ENCODE results near the gene ZNF75A. TPM values are rescaled to one million over a fixed set of nuclear protein-coding genes. Genes with fewer than 3 reads are reported as not detected.

Gene ZNF75A
- polyA plus RNA-seq, 1 donor (not counting 4 experiments of a cell fraction or from before 2014, with no cell fraction given) = 20.8 TPM

DNA sequence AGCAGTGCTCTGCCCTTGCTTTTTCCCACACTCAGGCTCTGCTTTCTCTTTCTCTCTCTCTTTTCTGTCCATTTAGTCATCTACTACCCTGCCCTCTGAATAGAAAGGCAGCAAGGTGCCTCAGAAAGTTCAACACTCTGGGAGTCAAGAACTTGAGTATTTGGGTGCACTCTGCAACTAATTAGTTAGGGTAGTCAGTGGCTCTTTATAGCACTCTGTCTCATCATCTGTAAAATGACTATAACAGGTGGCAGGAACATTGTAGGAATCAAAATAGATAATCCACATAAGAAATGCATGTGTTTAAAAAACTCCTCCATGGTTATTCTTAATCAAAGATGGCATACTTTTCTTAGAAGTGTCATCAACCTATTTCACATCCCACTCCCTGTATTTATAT lies 57.6 kb downstream of the ZNF75A start:
- no peaks in the 10 kb centered on the region for H3K27me3 ChIP-seq (ENCODE audit: control insufficient read depth, extremely low read depth, insufficient read depth, low read length)
- FAIRE-seq = no peak
- no peaks in the 10 kb centered on the region for H3K36me3 ChIP-seq (ENCODE audit: control insufficient read depth in 2 of 2, extremely low read depth in 1 of 2, insufficient read depth in 2 of 2, low read length in 2 of 2)
- no peak overlapping the region for H3K27ac ChIP-seq (ENCODE audit: control insufficient read depth, insufficient read depth, low read length)
- H3K9me1 ChIP-seq (ENCODE audit: control insufficient read depth, extremely low read depth, insufficient read depth, low read length) = no peaks in the 10 kb centered on the region
- dilution Hi-C loops (cut with MboI; ENCODE audit: extremely low pct_ligation_motif_present, low sequenced_read_pairs) = no loop called here
- no peak overlapping the region for H3K9ac ChIP-seq (ENCODE audit: control insufficient read depth, extremely low read depth, insufficient read depth, low read length)
- no peak overlapping the region for H3K4me2 ChIP-seq (ENCODE audit: control insufficient read depth, extremely low read depth, insufficient read depth, low read depth, low read length)
- H3K9me3 ChIP-seq (ENCODE audit: control insufficient read depth, low read depth, low read length) = no peaks in the 10 kb centered on the region
- no peak for DNase-seq (ENCODE audit: low read depth, low spot score)
- no peak overlapping the region for H3K4me3 ChIP-seq (ENCODE audit: control insufficient read depth in 2 of 3, extremely low read depth in 1 of 3, insufficient read depth in 2 of 3, low read depth in 1 of 3, low read length in 3 of 3)
- H3K79me2 ChIP-seq (ENCODE audit: control insufficient read depth, insufficient read depth, low read length) = no peaks in the 10 kb centered on the region
- H2AFZ ChIP-seq (ENCODE audit: control insufficient read depth, low read length) = no peak overlapping the region
- no peak for TF ChIP-seq EZH2 (IDR thresholded peaks at IDR 0.05; ENCODE audit: low read length)
- TF ChIP-seq, protein P1, sequence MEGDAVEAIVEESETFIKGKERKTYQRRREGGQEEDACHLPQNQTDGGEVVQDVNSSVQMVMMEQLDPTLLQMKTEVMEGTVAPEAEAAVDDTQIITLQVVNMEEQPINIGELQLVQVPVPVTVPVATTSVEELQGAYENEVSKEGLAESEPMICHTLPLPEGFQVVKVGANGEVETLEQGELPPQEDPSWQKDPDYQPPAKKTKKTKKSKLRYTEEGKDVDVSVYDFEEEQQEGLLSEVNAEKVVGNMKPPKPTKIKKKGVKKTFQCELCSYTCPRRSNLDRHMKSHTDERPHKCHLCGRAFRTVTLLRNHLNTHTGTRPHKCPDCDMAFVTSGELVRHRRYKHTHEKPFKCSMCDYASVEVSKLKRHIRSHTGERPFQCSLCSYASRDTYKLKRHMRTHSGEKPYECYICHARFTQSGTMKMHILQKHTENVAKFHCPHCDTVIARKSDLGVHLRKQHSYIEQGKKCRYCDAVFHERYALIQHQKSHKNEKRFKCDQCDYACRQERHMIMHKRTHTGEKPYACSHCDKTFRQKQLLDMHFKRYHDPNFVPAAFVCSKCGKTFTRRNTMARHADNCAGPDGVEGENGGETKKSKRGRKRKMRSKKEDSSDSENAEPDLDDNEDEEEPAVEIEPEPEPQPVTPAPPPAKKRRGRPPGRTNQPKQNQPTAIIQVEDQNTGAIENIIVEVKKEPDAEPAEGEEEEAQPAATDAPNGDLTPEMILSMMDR (optimal IDR thresholded peaks at IDR 0.05 in 1 of 3, IDR thresholded peaks at IDR 0.05 in 1 of 3, conservative IDR thresholded peaks at IDR 0.05 in 1 of 3; ENCODE audit: extremely low read depth in 1 of 3, insufficient read depth in 2 of 3, low read length in 3 of 3) = no peak
- no peaks in the 10 kb centered on the region for H4K20me1 ChIP-seq (ENCODE audit: control insufficient read depth, extremely low read depth, insufficient read depth, low read length)
- H3K4me1 ChIP-seq (ENCODE audit: control insufficient read depth, extremely low read depth, insufficient read depth, low read length) = no peaks in the 10 kb centered on the region

DNA sequence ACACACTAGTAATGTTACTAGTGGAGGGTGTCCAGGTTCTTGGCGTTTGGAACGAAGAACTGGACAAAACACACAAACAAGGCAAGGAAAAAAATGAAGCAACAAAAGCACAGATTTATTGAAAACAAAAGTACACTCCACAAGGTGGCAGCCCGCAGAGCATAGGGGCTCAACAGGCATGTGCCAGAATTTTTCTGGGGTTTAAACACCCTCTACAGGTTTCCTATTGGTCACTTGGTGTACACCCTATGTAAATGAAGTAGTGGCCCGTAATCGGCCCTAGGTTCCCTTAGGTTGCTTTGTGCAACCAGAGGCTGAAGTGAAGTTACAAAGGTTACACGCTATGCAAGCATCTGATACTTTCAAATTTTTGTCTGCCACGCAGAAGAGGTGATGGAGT lies 58.5 kb downstream of the ZNF75A start:
- H2AFZ ChIP-seq (ENCODE audit: control insufficient read depth, low read length) = no peak overlapping the region
- no peaks in the 10 kb centered on the region for H3K79me2 ChIP-seq (ENCODE audit: control insufficient read depth, insufficient read depth, low read length)
- TF ChIP-seq, protein P1 (optimal IDR thresholded peaks at IDR 0.05 in 1 of 3, IDR thresholded peaks at IDR 0.05 in 1 of 3, conservative IDR thresholded peaks at IDR 0.05 in 1 of 3; ENCODE audit: extremely low read depth in 1 of 3, insufficient read depth in 2 of 3, low read length in 3 of 3) = no peak
- no peak for TF ChIP-seq EZH2 (IDR thresholded peaks at IDR 0.05; ENCODE audit: low read length)
- no peaks in the 10 kb centered on the region for H3K4me1 ChIP-seq (ENCODE audit: control insufficient read depth, extremely low read depth, insufficient read depth, low read length)
- no peak for DNase-seq (ENCODE audit: low read depth, low spot score)
- no peak overlapping the region for H3K4me2 ChIP-seq (ENCODE audit: control insufficient read depth, extremely low read depth, insufficient read depth, low read depth, low read length)
- no peak overlapping the region for H3K9ac ChIP-seq (ENCODE audit: control insufficient read depth, extremely low read depth, insufficient read depth, low read length)
- H4K20me1 ChIP-seq (ENCODE audit: control insufficient read depth, extremely low read depth, insufficient read depth, low read length) = no peaks in the 10 kb centered on the region
- no peaks in the 10 kb centered on the region for H3K27me3 ChIP-seq (ENCODE audit: control insufficient read depth, extremely low read depth, insufficient read depth, low read length)
- no peaks in the 10 kb centered on the region for H3K36me3 ChIP-seq (ENCODE audit: control insufficient read depth in 2 of 2, extremely low read depth in 1 of 2, insufficient read depth in 2 of 2, low read length in 2 of 2)
- dilution Hi-C loops (cut with MboI; ENCODE audit: extremely low pct_ligation_motif_present, low sequenced_read_pairs) = no loop called here
- H3K4me3 ChIP-seq (ENCODE audit: control insufficient read depth in 2 of 3, extremely low read depth in 1 of 3, insufficient read depth in 2 of 3, low read depth in 1 of 3, low read length in 3 of 3) = no peak overlapping the region
- no peak overlapping the region for H3K27ac ChIP-seq (ENCODE audit: control insufficient read depth, insufficient read depth, low read length)
- H3K9me1 ChIP-seq (ENCODE audit: control insufficient read depth, extremely low read depth, insufficient read depth, low read length) = no peaks in the 10 kb centered on the region
- no peak for FAIRE-seq
- H3K9me3 ChIP-seq (ENCODE audit: control insufficient read depth, low read depth, low read length) = no peaks in the 10 kb centered on the region

Data from keratinocyte (primary cell).